ENCODE data around the gene OR56B4.

The OR56B4 gene

GRCh38 chr11:6111673-6112072 is 4.2 kb downstream of the OR56B4 start:
- Histone ChIP-seq H3K27me3 (ENCODE audit: insufficient read depth, low read length) (no peaks in the 10 kb centered on the region), H3K36me3 (ENCODE audit: insufficient read depth, low read length) (no peaks in the 10 kb centered on the region), H3K4me1 (ENCODE audit: insufficient read depth, low read length, severe bottlenecking) (no peaks in the 10 kb centered on the region), H2AFZ (ENCODE audit: low read length) (no peak overlapping the region), H4K20me1 (ENCODE audit: insufficient read depth, low read length) (no peaks in the 10 kb centered on the region), H3K27ac (ENCODE audit: low read depth, low read length, poor library complexity, severe bottlenecking) (no peak overlapping the region), H3K4me3 (ENCODE audit: low read depth, low read length, poor library complexity, severe bottlenecking) (no peak overlapping the region), H3K9me2 (ENCODE audit: low read depth, low read length) (no peaks in the 10 kb centered on the region), H3K4me2 (ENCODE audit: low read length) (no peak overlapping the region), H3K9me3 (ENCODE audit: low read length) (no peaks in the 10 kb centered on the region), H3K79me2 (ENCODE audit: insufficient read depth, low read length) (no peaks in the 10 kb centered on the region), H3K9ac (ENCODE audit: low read length) (no peak overlapping the region), H3F3A (ENCODE audit: insufficient read depth, low read length) (no peaks in the 10 kb centered on the region)
- no peak for TF ChIP-seq EZH2 (IDR thresholded peaks at IDR 0.05; ENCODE audit: borderline replicate concordance, low read length)
- no peak for TF ChIP-seq CTCF (IDR thresholded peaks at IDR 0.05; ENCODE audit: low read length)

- no peak overlapping the region for H3K4me2 ChIP-seq (ENCODE audit: low read length)
- TF ChIP-seq EZH2 (IDR thresholded peaks at IDR 0.05; ENCODE audit: borderline replicate concordance, low read length) (no peak), CTCF (IDR thresholded peaks at IDR 0.05; ENCODE audit: low read length) (no peak)
Measured at GRCh38 chr11:6116638-6117037, 9.2 kb downstream of the OR56B4 start.

DNA sequence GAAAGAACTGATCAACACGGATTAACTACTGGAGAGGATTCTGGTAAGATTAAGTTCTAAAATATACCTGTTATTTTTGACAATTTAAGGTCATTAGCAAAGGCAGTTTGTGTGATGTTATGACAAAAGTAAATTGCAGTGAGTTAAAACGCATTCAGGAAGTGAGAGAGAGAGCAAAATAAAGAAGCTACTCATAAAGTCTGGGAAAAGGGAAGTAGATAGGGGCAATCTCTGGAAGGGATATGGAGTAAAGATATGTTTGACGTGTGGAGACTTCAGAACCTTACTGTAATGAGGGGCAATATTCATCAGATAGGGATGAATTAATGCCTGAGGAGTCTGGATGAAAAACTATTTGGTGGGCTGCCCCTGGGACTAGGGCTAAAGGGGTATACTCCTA is 16.8 kb downstream of the OR56B4 start:
- no peak overlapping the region for H3K27ac ChIP-seq (ENCODE audit: low read depth, low read length, poor library complexity, severe bottlenecking)
- no peaks in the 10 kb centered on the region for H3F3A ChIP-seq (ENCODE audit: insufficient read depth, low read length)
- no peak for TF ChIP-seq EZH2 (IDR thresholded peaks at IDR 0.05; ENCODE audit: borderline replicate concordance, low read length)
- TF ChIP-seq CTCF (IDR thresholded peaks at IDR 0.05; ENCODE audit: low read length): no peak
- no peaks in the 10 kb centered on the region for H3K27me3 ChIP-seq (ENCODE audit: insufficient read depth, low read length)
- no peak overlapping the region for H3K9ac ChIP-seq (ENCODE audit: low read length)
- no peaks in the 10 kb centered on the region for H4K20me1 ChIP-seq (ENCODE audit: insufficient read depth, low read length)
- no peak overlapping the region for H2AFZ ChIP-seq (ENCODE audit: low read length)
- H3K4me1 ChIP-seq (ENCODE audit: insufficient read depth, low read length, severe bottlenecking): no peaks in the 10 kb centered on the region
- H3K9me3 ChIP-seq (ENCODE audit: low read length): no peaks in the 10 kb centered on the region
- H3K9me2 ChIP-seq (ENCODE audit: low read depth, low read length): no peaks in the 10 kb centered on the region
- no peaks in the 10 kb centered on the region for H3K36me3 ChIP-seq (ENCODE audit: insufficient read depth, low read length)
- no peaks in the 10 kb centered on the region for H3K79me2 ChIP-seq (ENCODE audit: insufficient read depth, low read length)
- no peak overlapping the region for H3K4me3 ChIP-seq (ENCODE audit: low read depth, low read length, poor library complexity, severe bottlenecking)
- H3K4me2 ChIP-seq (ENCODE audit: low read length): no peak overlapping the region

More at GRCh38 chr11:6116638-6117037, 9.2 kb downstream of the OR56B4 start:
- no peaks in the 10 kb centered on the region for H3K27me3 ChIP-seq (ENCODE audit: insufficient read depth, low read length)
- H3K36me3 ChIP-seq (ENCODE audit: insufficient read depth, low read length): no peaks in the 10 kb centered on the region
- no peak overlapping the region for H3K27ac ChIP-seq (ENCODE audit: low read depth, low read length, poor library complexity, severe bottlenecking)
- H3K79me2 ChIP-seq (ENCODE audit: insufficient read depth, low read length): no peaks in the 10 kb centered on the region
- H3K4me1 ChIP-seq (ENCODE audit: insufficient read depth, low read length, severe bottlenecking): no peaks in the 10 kb centered on the region
- no peak overlapping the region for H2AFZ ChIP-seq (ENCODE audit: low read length)
- no peak overlapping the region for H3K4me3 ChIP-seq (ENCODE audit: low read depth, low read length, poor library complexity, severe bottlenecking)
- no peaks in the 10 kb centered on the region for H3K9me2 ChIP-seq (ENCODE audit: low read depth, low read length)
- no peak overlapping the region for H3K9ac ChIP-seq (ENCODE audit: low read length)
- no peaks in the 10 kb centered on the region for H3K9me3 ChIP-seq (ENCODE audit: low read length)
- no peaks in the 10 kb centered on the region for H4K20me1 ChIP-seq (ENCODE audit: insufficient read depth, low read length)
- no peaks in the 10 kb centered on the region for H3F3A ChIP-seq (ENCODE audit: insufficient read depth, low read length)
